ENCODE data around the gene CLHC1. TPM values are rescaled to one million over a fixed set of nuclear protein-coding genes. Genes with fewer than 3 reads are reported as not detected.

CLHC1 gene
- total RNA-seq, 2 experiments from 2014 or later = 12.4 to 32.1 TPM

DNA sequence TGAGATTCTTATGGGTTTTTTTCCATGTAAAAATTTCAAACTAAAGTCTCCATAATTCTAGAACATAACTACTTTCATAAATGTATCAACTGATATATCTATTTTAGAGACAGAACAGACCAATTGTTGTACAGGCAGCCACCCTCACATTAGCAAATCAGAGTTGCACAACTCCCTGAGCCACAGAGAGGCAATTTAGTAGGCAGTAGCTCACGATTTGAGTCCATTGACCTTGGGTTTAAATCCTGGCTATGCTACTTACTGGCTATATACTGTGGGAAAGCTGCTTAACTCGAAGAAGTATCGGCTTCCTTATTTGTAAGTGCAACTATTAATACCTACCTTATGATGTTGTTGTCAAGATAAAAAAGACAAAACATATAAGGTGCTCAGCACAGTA lies 20.7 kb upstream of the CLHC1 start:
- no peaks in the 10 kb centered on the region for H4K20me1 ChIP-seq (ENCODE audit: insufficient read depth, low read length)
- TF ChIP-seq EZH2phosphoT487 (IDR thresholded peaks at IDR 0.05; ENCODE audit: borderline replicate concordance, low read depth, low read length) = no peak
- TF ChIP-seq, protein P1, sequence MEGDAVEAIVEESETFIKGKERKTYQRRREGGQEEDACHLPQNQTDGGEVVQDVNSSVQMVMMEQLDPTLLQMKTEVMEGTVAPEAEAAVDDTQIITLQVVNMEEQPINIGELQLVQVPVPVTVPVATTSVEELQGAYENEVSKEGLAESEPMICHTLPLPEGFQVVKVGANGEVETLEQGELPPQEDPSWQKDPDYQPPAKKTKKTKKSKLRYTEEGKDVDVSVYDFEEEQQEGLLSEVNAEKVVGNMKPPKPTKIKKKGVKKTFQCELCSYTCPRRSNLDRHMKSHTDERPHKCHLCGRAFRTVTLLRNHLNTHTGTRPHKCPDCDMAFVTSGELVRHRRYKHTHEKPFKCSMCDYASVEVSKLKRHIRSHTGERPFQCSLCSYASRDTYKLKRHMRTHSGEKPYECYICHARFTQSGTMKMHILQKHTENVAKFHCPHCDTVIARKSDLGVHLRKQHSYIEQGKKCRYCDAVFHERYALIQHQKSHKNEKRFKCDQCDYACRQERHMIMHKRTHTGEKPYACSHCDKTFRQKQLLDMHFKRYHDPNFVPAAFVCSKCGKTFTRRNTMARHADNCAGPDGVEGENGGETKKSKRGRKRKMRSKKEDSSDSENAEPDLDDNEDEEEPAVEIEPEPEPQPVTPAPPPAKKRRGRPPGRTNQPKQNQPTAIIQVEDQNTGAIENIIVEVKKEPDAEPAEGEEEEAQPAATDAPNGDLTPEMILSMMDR (conservative IDR thresholded peaks at IDR 0.05; ENCODE audit: low read length) = no peak

DNA sequence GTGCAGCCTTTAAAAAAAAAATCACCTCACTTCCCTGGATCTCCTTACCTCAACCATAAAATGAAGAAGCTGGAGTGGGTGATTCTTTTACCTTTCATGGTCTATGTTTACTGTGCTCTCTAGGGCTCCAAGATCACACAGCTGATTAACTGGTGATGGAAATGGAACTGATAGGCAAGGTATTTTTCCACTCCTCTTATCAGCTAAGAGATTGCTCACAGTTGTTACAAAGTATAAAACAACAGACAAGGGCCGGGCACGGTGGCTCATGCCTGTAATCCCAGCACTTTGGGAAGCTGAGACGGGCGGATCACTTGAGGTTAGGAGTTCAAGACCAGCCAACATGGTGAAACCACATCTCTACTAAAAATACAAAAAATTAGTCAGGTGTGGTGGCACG lies 14.9 kb upstream of the CLHC1 start:
- Histone ChIP-seq H3K27ac (ENCODE audit: low read depth, low read length, poor library complexity, severe bottlenecking) (no peak overlapping the region), H3K4me2 (ENCODE audit: low read length) (no peak overlapping the region), H3K4me3 (ENCODE audit: low read depth, low read length, poor library complexity, severe bottlenecking) (no peak overlapping the region), H3K79me2 (ENCODE audit: insufficient read depth, low read depth, low read length) (no peaks in the 10 kb centered on the region), H4K20me1 (ENCODE audit: insufficient read depth, low read length) (no peaks in the 10 kb centered on the region), H2AFZ (ENCODE audit: low read length) (no peak overlapping the region), H3K4me1 (ENCODE audit: insufficient read depth, low read length, poor library complexity, severe bottlenecking) (no peaks in the 10 kb centered on the region), H3K9me3 (ENCODE audit: low read length) (no peaks in the 10 kb centered on the region), H3K9me2 (ENCODE audit: insufficient read depth, low read length) (no peaks in the 10 kb centered on the region), H3K36me3 (ENCODE audit: insufficient read depth, low read length) (peaks cover 85% of the 10 kb centered on the region)
- intact Hi-C loops (cut with micrococcal nuclease; ENCODE audit: unreplicated experiment) = no loop called here
- ChIA-PET POLR2A (interaction anchor here (1.0 kb wide), 1 partner anchor 42 kb away, joined by 3 read pairs; no protein-coding TSS in a partner anchor), CTCF (ENCODE audit: unreplicated experiment) (no interaction called here)
- no TSS peak for BruUV-seq (replicated peaks)
- DNase-seq (ENCODE audit: low spot score) = no peak
- TF ChIP-seq, protein P1 (conservative IDR thresholded peaks at IDR 0.05; ENCODE audit: low read length) = no peak
- TF ChIP-seq EZH2phosphoT487 (IDR thresholded peaks at IDR 0.05; ENCODE audit: borderline replicate concordance, low read depth, low read length) = no peak

More for the DNA sequence above, 20.7 kb upstream of the CLHC1 start:
- Histone ChIP-seq H3K9me2 (ENCODE audit: insufficient read depth, low read length) (no peaks in the 10 kb centered on the region), H3K4me3 (ENCODE audit: low read depth, low read length, poor library complexity, severe bottlenecking) (no peak overlapping the region), H3K27ac (ENCODE audit: low read depth, low read length, poor library complexity, severe bottlenecking) (no peak overlapping the region), H2AFZ (ENCODE audit: low read length) (no peak overlapping the region), H3K9me3 (ENCODE audit: low read length) (no peaks in the 10 kb centered on the region), H3K79me2 (ENCODE audit: insufficient read depth, low read depth, low read length) (no peaks in the 10 kb centered on the region), H3K36me3 (ENCODE audit: insufficient read depth, low read length) (peaks cover 86% of the 10 kb centered on the region), H3K4me1 (ENCODE audit: insufficient read depth, low read length, poor library complexity, severe bottlenecking) (no peaks in the 10 kb centered on the region), H3K4me2 (ENCODE audit: low read length) (no peak overlapping the region)
- CTCF ChIA-PET (ENCODE audit: unreplicated experiment) = no interaction called here
- intact Hi-C loops (cut with micrococcal nuclease; ENCODE audit: unreplicated experiment) = no loop called here
- no peak for DNase-seq (ENCODE audit: low spot score)
- no TSS peak for BruUV-seq (replicated peaks)
- POLR2A ChIA-PET = no interaction called here

DNA sequence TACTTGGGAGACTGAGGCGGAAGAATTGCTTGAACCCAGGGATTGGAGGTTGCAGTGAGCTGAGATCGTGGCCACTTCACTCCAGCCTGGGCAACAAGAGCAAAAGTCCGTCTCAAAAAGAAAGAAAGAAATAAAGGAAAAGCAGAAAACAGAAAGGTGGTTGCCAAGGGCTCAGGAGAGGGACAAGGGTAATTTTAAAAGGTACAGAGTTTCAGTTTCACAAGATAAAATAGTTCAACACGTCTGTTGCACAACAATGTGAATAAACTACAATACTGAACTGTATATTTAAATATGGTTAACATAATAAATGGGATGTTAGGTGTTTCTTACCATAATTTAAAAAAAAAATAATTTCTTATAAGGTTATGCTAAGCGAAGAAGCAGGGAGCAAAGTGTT lies 13.3 kb upstream of the CLHC1 start:
- DNase-seq (ENCODE audit: low spot score) = no peak
- H3K9me3 ChIP-seq (ENCODE audit: low read length) = no peaks in the 10 kb centered on the region
- CTCF ChIA-PET (ENCODE audit: unreplicated experiment) = no interaction called here
- TF ChIP-seq, protein P1 (conservative IDR thresholded peaks at IDR 0.05; ENCODE audit: low read length) = no peak
- no peak for TF ChIP-seq EZH2phosphoT487 (IDR thresholded peaks at IDR 0.05; ENCODE audit: borderline replicate concordance, low read depth, low read length)
- no peaks in the 10 kb centered on the region for H3K4me1 ChIP-seq (ENCODE audit: insufficient read depth, low read length, poor library complexity, severe bottlenecking)
- POLR2A ChIA-PET = interaction anchor here (0.7 kb wide), 1 partner anchor 1330 kb away, joined by 3 read pairs; no protein-coding TSS in a partner anchor
- H3K4me2 ChIP-seq (ENCODE audit: low read length) = no peak overlapping the region
- H2AFZ ChIP-seq (ENCODE audit: low read length) = no peak overlapping the region
- intact Hi-C loops (cut with micrococcal nuclease; ENCODE audit: unreplicated experiment) = no loop called here
- H3K4me3 ChIP-seq (ENCODE audit: low read depth, low read length, poor library complexity, severe bottlenecking) = no peak overlapping the region
- no peaks in the 10 kb centered on the region for H3K79me2 ChIP-seq (ENCODE audit: insufficient read depth, low read depth, low read length)
- H4K20me1 ChIP-seq (ENCODE audit: insufficient read depth, low read length) = no peaks in the 10 kb centered on the region
- H3K36me3 ChIP-seq (ENCODE audit: insufficient read depth, low read length) = peaks cover 87% of the 10 kb centered on the region
- no TSS peak for BruUV-seq (replicated peaks)
- H3K9me2 ChIP-seq (ENCODE audit: insufficient read depth, low read length) = no peaks in the 10 kb centered on the region
- no peak overlapping the region for H3K27ac ChIP-seq (ENCODE audit: low read depth, low read length, poor library complexity, severe bottlenecking)

Data from OCI-LY7 (cell line).